ENCODE data around the gene TMED9.

DNA sequence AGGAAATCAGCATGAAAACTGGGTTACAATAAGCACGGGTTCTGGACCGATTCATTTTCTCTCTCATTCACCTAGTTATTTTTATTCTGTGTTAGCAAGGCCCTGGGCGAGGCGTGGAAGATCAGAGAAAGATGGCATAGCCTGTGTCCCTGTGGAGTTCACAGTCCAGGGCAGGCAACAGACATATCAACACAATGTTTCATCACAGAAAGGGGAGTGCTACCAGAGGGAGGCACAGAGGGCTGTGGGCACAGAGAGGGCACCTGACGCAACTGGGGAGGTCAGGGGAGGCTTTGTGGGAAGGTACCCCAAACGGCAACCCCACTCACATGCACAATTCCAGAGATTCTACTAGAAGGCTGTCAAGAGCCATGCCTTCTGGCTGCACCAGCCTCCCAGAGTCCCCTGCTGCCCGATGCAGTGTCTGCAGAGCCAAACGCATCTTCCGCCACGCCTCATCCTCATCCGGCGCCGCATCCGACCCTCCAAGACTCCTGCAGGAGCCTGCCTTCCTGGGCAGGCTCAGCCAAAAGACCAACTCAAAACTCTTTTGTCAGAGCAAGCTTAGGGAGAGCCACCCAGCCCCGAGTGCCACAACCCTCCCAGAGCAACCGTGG lies 39.1 kb upstream of the TMED9 start:
- TF ChIP-seq, protein P1, sequence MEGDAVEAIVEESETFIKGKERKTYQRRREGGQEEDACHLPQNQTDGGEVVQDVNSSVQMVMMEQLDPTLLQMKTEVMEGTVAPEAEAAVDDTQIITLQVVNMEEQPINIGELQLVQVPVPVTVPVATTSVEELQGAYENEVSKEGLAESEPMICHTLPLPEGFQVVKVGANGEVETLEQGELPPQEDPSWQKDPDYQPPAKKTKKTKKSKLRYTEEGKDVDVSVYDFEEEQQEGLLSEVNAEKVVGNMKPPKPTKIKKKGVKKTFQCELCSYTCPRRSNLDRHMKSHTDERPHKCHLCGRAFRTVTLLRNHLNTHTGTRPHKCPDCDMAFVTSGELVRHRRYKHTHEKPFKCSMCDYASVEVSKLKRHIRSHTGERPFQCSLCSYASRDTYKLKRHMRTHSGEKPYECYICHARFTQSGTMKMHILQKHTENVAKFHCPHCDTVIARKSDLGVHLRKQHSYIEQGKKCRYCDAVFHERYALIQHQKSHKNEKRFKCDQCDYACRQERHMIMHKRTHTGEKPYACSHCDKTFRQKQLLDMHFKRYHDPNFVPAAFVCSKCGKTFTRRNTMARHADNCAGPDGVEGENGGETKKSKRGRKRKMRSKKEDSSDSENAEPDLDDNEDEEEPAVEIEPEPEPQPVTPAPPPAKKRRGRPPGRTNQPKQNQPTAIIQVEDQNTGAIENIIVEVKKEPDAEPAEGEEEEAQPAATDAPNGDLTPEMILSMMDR (IDR thresholded peaks at IDR 0.05 in 4 of 5, conservative IDR thresholded peaks at IDR 0.05 in 1 of 5) = no peak
- no peak for TF ChIP-seq POLR2A (IDR thresholded peaks at IDR 0.05)
